DMS153 treated with DMSO at 0.1 percent for 48 hours (cell line): ENCODE results near the gene ITGA8.
"Not testable (repeated sequence)": the region's sequence is repeated elsewhere in the genome, so short reads cannot be mapped to it uniquely, and the experiment has no call there.

ENCODE experiments used
- DNase-seq: peaks from one replicate; lab custom pipeline; 2025; ENCODE audit not compliant: unreplicated experiment; lab: John Stamatoyannopoulos, UW

Gene ITGA8

DNA sequence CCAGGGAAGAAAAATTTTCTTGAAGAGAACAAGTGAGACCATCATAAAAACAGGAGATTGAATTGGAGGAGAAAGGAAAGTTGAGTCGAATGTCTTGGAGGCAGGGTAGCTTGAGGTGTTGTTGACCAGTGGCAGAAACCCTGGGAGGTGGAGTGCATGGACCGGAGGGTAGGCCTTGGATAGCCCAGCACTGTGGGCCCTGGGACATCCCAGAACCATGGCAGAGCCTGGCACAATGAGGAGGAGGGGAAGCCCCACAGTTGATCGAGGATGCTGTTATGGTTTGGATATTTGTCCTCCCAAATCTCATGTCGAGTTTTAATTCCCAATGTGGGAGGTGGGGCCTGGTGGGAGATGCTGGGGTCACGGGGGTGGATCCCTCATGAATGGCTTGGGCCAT lies 157.1 kb downstream of the ITGA8 start:
- no peak for DNase-seq

DNA sequence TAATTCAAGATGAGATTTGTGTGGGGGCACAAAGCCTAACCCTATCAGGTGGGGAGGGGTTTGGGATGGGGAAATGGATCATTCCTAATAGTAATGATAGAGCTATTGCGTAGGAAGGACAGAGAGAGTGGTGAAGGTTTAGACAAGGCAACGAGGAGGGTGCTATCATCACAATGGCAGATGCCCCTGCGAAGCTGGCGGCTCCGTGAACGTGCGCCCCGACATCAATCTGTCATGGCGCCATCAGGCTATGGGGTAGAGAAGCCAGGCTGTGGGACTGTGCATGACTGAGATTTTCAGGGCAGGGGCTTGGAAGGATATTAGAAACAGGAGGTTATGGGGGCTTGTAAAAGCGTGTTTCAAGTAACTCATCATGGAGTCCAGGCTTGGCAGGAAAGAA lies 157.6 kb downstream of the ITGA8 start:
- no peak for DNase-seq

DNA sequence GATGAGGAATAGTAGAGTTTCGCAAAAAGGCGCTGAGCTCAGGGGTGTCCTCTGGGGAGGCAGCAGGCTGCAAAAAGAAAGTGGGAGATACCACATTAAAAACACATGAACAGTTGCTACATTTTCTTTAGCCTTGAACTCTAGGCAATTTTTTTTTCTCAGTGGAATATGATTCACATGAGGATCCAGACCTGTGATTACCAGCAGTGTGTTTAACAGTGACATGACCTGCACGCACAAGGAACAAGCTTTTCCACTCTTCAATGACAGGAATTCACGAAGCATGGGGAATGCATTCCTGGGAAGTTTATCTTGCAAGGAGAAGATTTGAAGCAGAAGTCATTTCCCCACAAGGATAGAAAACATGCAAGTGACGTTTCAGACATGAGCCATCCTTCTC lies 161.6 kb downstream of the ITGA8 start:
- no peak for DNase-seq

- DNase-seq = not testable (repeated sequence)
Measured at GRCh38 chr10:15557168-15557567, 162.6 kb downstream of the ITGA8 start.

DNA sequence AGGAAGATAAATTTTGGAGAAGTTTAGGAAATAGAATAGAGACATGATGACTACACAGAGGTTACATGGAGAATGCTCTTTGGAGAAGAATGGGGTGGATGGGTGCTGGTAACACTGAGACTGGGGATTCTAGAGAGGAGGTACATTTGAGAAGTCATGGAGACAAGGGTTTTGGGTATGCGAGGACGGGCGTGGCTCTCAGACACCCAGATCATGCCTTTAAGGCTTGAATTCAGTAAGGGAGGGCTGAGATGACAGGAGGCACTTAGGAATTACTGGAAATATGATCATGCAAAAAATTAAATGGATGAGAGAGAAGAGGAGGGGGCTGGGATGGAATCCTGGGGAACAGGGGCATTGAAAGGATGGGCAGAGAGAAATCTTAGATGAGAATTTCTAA lies 168.8 kb downstream of the ITGA8 start:
- no peak for DNase-seq

DNA sequence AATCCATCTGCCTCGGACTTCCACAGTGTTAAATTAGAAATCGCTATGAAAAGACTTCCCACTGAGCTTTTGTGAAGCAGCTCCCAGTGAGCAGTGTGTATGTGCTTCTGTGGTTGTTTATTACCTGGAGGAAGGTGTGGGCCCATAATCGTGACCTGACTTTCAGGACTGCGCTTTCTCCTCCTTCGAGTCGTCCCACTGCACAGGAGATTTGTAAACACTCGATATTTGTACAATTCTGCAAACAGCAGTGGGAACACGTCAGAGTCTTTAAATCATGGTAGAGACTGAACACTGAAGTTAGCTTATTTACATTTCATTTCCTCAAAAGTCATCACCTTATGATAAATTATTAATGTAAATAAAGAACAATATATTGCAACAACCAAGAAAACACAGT lies 171.4 kb downstream of the ITGA8 start:
- no peak for DNase-seq

GRCh38 chr10:15546606-15547005 lies 173.1 kb downstream of the ITGA8 start:
- no peak for DNase-seq

GRCh38 chr10:15545884-15546283 lies 173.8 kb downstream of the ITGA8 start:
- no peak for DNase-seq

DNA sequence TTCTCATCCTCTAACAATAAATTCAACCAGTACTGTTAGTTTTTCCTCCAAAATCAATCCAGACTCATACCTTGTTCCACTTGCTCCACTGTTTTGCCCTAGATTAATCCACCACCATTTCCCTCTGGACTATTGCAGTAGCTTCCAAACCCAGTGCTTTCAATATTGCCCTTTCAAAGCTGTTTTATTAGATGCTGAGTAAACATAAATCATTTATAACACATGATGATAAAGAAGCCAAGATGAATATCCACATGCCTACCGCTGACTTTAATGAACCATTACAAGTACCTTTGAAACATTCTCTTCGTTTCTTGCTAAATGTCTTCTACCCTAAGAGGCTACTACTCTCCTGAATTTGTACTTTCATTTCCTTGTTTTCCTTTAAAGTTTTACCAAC lies 174.5 kb downstream of the ITGA8 start:
- DNase-seq = no peak

GRCh38 chr10:15543994-15544393 lies 175.7 kb downstream of the ITGA8 start:
- DNase-seq = no peak

DNA sequence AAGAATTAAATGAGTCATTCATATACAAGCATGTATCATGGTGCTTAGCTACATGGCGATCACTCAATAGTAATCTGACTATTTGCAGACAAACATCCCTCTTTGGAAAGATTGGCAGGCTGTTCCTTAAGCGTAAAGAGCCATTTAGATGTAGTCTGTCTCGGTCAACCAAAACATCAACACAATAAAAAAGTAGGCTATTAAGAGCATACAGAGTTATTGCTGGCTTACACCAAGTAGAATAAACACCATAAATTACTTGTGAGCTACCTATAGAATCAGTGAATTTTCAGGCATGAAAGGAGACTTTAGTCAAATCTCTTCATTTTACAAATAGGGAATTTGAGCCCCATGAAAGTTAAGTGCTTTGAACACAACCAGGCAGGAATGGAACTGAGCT lies 176.9 kb downstream of the ITGA8 start:
- no peak for DNase-seq

DNA sequence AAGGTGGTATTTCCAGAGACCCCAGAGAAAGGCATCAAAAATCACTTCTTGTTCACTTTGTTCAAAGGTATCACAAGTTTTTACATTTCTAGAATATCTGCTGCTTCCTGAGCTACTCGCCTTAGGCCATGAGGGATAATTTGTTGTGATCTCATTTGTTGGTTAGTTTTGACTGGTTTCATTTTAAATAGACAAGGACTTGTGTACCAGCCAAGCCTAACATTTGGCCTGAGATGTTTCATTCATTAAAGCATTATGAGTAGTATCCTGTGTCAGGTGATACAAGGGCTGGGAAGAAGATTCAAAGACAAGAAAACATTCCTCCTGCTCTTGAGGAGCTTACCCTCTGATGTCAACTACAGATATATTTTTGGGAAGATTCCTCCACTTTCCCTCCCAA lies 178.3 kb downstream of the ITGA8 start:
- no peak for DNase-seq

DNA sequence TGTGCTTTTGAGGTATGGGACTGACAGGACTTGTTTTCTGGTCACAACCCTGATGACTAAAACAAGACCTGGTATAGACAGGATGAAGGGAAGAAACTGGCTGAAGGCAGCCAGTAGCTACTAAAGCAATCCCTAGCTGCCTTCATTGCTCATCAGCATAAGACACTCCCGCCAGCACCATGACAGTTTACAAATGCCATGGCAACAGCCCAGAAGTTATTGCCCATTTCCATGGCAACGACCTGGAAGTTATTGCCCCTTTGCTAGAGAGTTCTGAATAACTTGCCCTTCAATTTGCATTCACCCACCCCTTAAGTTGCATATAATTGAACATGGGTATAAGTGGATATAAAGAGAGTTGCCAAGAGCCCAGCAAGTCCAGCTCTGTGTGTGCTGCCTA lies 179.0 kb downstream of the ITGA8 start:
- DNase-seq = no peak

DNA sequence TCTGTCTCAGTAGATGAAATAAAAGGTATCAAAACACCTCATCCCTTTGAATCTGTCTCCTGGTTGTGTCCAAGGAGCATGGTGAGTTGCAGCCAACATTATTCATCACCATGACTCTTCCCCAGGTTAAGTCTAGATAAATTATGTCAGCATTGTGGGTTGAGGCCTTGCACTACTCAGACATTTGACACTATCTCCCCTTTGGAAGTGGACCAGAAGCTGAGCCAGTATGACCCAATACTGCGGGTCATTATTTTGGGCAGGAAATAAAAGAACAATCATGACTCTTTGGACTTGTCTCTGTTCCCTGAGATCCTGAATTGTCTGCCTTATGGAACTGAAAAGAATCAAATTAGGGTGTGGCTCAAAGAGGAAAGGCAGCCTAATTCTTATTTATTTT lies 180.5 kb downstream of the ITGA8 start:
- DNase-seq = no peak

GRCh38 chr10:15534928-15535538 lies 184.7 kb downstream of the ITGA8 start:
- not testable (repeated sequence) for DNase-seq

- no peak for DNase-seq
Measured at GRCh38 chr10:15531927-15532722, 187.6 kb downstream of the ITGA8 start.

DNA sequence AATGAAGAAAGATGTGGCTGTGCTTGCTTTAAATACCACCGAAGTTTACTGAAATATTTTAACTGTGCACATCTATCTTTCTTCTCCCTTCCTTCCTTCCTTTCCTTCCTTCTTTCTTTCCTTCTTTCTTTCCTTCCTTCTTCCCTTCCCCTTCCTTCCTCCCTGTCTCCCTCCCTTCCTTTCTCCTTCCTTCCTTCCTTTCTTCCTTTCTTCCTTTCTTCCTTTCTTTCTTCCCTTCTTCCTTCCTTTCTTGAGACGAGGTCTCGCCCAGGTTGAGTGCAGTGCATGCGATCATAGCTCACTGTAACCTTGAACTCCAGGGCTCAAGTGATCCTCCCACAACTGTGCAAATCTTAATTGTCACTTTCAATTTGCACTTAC lies 190.9 kb downstream of the ITGA8 start:
- no peak for DNase-seq

GRCh38 chr10:15526754-15527153 lies 193.0 kb downstream of the ITGA8 start:
- no peak for DNase-seq

DNA sequence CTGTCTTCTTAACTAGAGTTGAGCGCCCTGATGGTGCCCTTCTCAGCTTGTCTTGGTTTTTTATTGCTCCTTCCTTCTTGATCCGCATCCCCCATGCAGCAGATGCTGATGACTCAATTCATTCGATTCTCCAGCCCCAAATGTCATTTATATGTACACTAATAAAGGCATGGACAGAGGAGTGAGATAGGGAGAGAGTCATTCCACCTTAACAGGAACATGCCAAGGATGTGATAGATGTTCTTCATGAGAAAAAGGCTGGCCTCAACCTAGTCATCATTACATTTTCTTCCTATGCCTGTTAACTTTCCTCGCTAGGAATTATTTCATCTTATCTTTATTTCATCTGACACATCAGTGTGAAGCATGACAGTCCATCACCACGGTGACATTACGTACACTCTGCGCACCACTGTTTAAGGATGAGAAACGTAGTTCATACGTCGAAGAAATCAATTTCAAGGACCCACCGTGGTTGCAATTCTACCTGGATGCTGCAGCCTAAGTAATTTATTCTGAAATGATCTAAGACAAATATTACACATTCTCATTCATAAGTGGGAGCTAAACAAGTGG lies 198.3 kb downstream of the ITGA8 start:
- no peak for DNase-seq

GRCh38 chr10:15518250-15518649 lies 201.5 kb downstream of the ITGA8 start:
- DNase-seq = no peak

- DNase-seq = no peak
Measured at GRCh38 chr10:15516256-15517085, 203.3 kb downstream of the ITGA8 start.

GRCh38 chr10:15515202-15515601 lies 204.5 kb downstream of the ITGA8 start:
- no peak for DNase-seq
